DND-41 (cell line): ENCODE data around the gene MSX2.

Source experiments
- CTCF ChIP-seq: IDR thresholded peaks from 2 replicates; pipeline ENCODE4 v1.5.1; 2012; ENCODE audit warnings: borderline replicate concordance, low read length, moderate library complexity, mild to moderate bottlenecking; ENCODE audit not compliant: poor library complexity, severe bottlenecking; ENCODE audit errors: extremely low read depth
- EZH2 ChIP-seq: IDR thresholded peaks from 3 replicates; pipeline ENCODE4 v1.6.1; 2012; ENCODE audit warnings: borderline replicate concordance, low read depth, mild to moderate bottlenecking, moderate library complexity, low read length, inconsistent platforms; ENCODE audit not compliant: severe bottlenecking

- TF ChIP-seq CTCF, result no peak
- TF ChIP-seq EZH2, result no peak
These were observed 35.7 kb upstream of the MSX2 start for GRCh38 chr5:174688441-174689354.
